HG03439 (cell line): ENCODE measurements around the gene ALPL.

ENCODE experiments used
- ATAC-seq: cut with Tn5 transposase; IDR thresholded peaks from one replicate; pipeline ENCODE4 v1.9.1; 2021; ENCODE audit warnings: mild to moderate bottlenecking, moderate library complexity; ENCODE audit not compliant: unreplicated experiment

The ALPL gene

DNA sequence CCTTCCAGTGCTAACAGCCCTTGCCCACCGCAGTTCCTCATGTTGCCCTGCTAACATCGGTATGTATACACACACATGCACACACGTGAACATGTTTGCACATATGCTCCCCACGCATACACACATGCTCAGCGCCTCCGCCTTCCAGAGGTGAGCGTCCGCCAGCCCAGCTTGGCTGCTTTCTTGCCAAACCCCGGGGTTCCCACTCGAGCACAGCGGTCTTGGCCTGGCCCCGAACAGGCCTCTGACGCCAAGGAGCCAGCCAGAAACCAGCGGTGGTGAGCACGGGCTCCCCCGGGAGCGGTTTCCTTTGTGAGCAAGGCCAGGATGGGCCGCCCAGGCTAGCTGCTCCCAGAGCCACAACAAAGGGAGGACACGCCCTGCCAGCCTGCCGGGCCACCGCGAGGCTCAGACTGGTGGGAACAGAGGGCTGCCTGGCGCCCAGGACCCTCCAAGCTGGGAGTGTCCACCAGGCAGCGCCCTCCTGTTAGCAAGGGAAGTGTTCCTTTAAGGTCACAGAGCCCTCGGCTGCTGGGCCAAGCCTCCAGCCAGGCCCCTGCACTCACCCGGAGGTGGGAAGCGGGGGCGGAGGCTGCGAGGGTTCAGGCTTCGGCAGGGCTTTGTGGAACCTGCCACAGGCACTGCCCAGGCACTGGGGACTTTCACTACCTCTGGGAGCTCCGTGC is 65.4 kb downstream of the ALPL start:
- ATAC-seq: no peak

DNA sequence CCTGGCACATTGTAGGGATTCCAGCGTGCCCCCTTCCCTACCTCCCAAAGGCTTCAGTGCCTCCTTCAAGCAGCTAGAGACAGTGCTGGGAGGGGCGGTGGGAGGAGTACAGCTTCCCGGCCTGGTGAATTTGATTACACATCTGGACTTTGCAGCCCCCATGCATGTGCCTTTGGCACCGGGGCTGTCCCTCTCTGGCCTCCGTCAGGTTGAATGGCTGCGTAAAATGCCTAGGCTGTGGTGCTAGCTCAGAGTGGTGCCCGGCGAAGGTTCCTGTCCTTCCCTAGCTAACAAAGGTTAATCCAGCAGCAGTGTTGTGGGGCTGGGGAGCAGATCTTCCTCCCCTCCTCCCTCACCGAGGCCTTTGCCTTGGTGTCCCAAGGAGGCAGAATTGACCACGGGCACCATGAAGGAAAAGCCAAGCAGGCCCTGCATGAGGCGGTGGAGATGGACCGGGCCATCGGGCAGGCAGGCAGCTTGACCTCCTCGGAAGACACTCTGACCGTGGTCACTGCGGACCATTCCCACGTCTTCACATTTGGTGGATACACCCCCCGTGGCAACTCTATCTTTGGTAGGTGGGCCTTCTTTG is 66.2 kb downstream of the ALPL start:
- ATAC-seq: no peak

DNA sequence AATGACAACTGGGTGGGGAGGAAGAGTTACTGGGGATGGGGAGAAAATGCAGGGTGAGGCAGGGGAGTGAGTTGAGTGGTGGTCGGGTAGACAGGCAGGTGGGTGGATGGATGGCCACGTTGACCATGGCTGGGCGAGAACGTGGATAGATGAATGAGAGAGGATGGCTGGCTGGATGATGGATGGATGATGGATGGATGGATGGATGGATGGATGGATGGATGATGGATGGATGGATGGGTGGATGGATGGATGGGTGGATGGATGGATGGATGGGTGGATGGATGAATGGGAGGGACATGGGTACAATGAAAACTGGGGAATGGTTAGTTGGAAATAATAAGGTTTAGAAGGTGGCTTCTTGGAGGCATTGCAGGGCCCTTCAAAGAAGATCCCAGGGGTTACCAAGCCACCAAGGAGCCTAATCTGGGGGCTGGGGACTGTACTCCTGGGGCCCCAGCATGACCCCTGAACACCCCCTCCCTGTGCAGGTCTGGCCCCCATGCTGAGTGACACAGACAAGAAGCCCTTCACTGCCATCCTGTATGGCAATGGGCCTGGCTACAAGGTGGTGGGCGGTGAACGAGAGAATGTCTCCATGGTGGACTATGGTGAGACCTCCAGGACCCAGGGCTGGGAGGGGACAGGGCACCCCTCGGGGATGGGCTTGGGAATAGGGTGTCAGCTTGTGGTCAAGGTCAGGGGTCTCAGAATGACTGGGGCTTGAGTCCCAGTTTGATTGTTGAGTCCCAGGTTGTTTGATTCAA is 67.0 kb downstream of the ALPL start:
- ATAC-seq: no peak

DNA sequence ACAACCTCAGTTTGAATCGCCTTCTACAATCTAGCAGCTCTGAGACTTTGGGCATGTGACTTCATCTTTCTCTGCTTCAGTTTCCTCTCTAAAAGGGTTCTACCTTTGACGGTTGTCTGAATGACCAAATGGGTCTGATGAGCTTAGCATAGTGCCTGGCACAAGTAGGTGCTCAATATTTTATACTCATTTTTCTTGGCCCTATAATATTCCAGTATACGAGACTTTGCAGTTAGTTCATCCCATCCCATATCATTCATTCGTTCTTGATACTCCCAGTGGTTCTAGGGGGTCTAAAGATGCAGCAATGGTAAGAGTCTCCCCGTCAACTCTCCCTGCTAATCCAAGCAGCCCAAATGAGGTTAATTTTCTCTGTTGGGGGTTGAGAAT is 67.6 kb downstream of the ALPL start:
- ATAC-seq: no peak

DNA sequence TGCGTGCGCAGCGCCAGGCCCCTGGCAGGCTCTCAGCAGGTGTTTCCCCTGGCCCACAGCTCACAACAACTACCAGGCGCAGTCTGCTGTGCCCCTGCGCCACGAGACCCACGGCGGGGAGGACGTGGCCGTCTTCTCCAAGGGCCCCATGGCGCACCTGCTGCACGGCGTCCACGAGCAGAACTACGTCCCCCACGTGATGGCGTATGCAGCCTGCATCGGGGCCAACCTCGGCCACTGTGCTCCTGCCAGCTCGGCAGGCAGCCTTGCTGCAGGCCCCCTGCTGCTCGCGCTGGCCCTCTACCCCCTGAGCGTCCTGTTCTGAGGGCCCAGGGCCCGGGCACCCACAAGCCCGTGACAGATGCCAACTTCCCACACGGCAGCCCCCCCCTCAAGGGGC is 68.1 kb downstream of the ALPL start:
- ATAC-seq: no peak

DNA sequence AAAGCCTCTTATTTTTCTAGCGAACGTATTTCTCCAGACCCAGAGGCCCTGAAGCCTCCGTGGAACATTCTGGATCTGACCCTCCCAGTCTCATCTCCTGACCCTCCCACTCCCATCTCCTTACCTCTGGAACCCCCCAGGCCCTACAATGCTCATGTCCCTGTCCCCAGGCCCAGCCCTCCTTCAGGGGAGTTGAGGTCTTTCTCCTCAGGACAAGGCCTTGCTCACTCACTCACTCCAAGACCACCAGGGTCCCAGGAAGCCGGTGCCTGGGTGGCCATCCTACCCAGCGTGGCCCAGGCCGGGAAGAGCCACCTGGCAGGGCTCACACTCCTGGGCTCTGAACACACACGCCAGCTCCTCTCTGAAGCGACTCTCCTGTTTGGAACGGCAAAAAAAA is 68.7 kb downstream of the ALPL start:
- no peak for ATAC-seq

DNA sequence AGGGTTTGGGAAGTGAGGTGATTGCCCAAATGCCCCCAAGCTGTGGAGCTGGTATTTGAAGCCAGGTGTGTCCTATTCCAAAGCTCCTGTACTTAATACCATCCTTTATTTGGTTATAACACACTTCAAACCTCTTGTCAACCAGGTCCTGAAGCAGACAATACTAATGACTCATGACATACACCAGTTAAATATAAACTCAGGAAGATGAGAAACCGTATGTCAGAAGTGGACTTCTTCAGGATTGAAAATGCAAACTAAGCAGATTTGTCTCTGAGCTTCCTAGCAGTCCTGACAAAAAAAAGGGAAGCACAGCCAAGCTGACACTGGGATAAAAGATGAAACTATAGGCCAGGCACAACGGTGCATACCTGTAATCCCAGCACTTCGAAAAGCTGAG is 70.6 kb downstream of the ALPL start:
- no peak for ATAC-seq

DNA sequence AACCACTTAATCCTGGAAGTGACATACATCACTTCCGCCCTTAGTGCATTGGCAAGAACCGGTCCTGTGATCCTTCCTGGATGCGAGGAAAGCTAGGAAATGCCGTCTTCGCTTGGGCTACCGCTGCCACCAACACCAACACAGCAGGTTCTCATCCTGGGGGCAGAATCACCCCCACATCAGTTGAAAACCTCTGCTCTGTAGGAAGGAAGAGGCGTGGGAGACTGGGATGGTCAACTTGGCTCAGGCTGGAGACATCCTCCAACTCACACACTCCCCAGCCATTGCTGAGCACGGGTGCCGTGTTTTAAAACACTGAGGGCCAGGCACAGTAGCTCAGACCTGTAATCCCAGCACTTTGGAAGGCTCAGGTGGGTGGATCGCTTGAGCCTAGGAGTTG is 74.9 kb downstream of the ALPL start:
- no peak for ATAC-seq

DNA sequence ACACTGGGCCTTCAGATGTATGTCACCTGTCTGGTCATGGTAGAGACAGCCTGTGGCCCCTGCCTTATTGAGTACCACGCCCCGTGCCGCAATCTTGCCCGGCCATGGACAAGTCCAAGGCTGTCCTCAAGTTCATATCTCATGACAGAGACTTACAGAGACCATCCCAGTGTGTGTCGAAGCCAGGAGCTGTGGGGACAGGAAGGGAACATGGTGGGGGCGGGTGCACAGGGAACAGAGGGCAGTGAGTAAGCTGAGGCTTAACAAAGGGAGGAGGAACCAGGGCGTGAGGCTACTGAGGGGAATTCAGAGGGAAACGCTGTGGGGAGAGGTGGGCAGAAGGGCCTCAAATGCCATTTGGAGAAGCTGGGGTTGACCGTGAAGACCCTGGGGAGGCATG is 75.8 kb downstream of the ALPL start:
- ATAC-seq: no peak

DNA sequence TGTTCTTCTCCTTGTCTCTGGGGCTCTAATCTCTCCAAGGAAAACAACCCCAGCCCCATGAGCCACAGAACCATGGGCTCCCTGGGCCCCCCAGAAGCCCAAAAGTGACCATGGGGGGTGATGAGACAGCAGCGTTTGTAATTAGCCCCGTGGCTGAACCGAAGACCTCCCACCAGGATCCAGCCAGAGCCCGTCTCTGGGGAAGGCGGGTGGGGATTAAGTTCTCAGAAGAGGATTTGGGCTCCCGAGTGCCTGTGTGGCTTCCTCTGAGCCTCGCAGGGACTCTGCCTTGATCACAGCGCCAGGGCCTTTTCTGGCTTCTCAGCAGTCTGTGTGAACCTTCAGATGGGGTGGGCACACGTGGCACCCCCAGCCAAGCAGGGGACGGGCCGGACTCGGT is 77.0 kb downstream of the ALPL start:
- ATAC-seq: no peak

DNA sequence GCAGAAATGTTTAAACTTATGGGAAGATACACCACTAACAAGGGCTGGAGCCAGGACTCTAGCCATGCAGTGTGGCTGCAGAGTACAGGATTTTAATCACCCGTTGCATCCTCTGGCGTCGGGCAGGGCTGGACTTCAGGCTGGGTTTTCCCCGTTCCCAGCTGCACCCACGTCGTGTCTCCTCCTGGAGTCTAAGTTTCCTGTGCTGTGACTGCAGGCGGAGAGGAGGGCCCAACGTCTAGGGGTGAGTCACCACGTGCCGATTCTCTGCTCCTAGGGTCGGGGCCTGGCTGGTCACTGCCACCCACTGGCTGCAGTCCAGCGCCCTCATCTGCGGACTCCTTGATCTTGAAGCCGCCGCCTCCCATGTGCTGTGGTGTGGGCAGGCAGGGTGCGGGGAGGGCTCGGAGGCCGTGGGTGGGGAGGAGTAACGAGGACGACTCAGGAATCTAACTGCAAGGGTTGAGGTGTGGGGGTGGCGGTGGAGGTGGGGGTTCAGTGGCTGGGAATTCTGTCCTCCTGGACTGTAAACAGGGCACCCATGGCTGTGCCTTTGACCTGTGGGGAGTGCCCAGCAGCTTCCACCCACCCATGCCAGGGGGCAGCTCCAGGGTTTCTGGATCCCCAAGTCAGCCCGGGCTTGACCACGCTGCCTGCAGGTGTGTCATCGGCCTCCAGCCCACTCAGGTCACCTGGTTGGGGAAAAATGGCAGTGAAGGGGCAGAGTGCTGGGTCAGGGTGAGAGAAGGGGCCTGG is 77.8 kb downstream of the ALPL start:
- ATAC-seq: no peak

DNA sequence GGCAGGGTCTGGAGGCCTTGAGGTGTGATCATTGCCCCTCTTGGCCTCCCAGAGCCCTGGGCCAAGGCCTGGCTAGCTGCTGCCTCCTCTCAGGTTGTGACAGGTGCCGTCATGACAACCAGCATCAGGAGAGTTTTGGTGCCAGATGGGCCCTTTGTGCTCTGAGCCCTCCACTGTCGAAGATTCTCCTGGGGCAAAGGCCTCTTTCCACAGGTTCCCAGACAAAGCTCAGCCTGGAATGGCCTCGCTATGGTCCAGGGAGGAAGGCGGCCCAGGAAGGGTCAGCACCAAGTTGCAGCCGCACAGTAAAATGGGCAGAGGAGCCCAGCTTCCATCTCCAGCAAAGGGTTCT is 78.4 kb downstream of the ALPL start:
- ATAC-seq: no peak

DNA sequence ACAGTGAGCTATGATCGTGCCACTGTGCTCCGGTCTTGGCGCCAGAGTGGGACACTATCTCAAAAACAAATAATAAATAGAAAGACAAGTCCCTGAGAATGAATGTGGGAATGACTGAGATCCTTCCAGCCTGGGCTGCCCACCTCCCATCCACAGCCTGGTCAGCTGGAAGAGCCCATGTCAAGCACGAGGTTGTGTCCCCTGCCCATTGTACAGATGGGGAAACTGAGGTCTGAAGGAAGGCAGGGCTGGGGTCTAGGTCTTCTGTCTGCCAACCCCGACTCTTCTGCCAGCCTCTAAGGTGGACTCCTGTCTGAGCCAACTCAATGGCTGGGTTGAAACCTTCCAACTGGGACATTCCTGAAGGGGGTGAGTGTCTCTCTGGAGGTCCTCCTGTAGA is 80.4 kb downstream of the ALPL start:
- ATAC-seq: no peak

DNA sequence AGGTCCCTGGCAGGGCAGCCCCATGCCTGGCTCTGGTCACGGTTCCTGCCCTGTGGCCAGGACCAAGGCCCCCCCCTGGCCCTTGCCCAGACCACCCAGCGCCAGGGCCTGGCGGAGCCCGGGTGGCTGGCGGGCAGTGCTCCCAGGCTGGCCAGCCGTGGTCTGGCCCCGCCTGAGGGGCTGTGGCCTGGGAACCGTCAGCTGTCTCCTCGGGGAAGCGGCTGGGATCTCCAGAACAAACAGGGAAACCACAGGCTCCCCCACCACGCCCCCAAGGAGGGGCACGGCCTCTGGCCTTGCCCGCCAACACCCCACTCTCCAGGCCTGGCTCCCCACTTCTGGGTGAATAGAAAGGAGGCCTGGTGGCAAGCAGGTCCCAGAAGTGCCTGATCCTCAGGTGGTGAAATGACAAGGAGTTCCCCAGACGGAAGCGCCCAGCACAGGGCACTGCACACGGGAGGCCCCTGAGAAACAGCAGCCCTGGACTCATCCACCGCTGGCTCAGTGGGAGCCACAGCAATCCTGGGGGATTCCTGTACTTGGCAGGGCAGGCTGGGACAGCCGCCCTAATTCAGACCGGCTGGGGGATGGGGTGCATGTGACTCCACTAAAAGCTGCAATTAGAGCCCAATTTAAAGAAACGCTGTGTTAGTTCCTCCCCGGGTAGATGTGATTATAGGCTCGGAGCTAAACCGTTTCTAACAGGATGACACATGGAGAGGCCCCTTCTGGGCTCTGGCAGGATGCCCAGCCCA is 81.1 kb downstream of the ALPL start:
- no peak for ATAC-seq

DNA sequence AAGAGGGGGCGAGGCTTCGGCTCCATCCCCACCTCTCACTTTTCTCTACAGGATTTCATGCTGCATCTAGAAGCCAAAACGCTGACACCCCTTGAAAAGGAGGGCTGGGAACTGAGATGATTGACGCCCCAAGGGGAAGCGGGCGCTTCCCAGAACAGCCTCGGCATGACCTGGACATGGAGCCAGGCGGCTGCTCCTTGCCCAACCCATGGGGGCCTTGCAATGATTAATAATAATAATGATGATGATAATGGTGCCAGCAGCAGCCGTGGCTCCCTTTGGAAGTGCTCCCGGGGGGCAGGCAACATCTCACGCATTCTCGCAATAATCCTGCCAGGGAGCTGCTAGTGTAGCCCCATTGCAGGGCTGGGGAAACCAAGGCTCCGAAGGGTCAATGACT is 81.7 kb downstream of the ALPL start:
- ATAC-seq: no peak

DNA sequence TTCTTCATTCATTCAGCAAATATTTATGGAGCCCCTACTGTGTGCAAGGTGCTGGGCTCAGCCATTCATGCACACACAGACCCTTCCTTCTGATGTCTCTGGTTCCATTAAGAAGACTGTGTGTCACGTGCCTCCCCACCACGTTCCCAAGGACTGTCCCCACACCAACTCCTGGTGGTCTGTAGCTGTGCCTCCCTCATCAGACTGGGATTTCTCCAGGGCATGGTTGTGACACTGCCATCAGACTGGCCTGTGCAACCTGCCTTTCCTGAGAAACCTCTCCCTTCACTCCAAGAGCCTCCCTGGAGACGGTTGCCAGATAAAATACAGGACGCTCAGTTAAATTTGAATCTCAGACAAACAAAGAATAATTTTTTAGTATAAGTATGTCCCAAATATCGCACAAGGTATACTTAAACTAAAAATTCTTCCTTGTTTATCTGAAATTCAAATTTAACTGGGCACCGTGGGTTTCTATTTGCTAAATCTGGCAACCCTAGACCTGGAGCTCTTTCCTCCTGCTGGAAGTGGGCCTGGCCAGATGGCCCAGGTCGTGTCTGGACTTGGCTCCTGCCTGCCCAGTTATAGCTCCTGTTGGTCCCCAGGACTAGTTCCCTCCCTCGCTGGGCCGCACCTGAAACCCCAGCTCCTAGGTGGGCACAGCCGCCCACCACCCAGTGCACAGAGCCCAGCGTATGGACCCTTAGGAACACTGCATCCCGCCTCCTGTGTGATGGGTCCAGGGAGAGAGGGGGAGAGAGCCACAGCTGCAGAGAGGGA is 83.1 kb downstream of the ALPL start:
- ATAC-seq: no peak

DNA sequence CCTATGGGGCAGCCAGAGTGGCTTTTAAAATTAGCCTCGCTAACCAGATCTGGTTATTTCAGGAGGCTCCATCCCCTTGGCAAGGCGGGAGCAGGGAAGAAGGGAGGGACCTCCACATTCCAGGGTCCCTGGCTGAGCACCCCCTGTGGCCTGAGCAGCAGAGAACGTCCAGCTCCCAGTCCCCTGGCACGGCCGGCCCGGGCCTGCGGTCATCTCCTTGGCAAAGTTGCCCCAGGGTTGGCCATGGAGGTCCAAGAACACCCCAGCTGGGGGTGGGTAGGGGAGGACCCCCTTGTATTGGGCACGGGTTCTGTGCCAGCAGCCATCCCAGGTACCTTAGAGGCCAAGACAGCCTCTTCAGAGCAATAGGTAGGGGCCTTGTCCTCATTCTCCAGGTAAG is 84.0 kb downstream of the ALPL start:
- ATAC-seq: no peak

DNA sequence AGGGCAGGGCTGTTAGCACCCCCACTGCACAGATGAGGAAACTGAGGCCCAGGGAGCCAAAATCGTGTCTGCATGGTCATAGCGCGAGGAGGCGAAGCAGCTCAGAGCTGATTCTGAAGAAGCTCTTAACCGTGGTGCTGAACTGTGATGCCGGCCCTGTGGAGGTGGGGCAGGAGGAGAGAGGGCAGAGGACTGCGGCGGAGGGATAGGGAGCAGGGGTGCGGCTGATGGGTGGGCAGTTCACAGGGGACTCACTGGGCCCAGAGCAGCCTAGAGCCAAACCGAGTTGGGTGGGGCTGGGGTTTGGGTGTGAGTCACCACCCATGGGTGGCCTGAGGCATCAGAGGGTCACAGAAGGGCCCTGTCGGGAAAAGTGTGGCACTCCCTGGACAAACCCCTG is 85.3 kb downstream of the ALPL start:
- no peak for ATAC-seq

DNA sequence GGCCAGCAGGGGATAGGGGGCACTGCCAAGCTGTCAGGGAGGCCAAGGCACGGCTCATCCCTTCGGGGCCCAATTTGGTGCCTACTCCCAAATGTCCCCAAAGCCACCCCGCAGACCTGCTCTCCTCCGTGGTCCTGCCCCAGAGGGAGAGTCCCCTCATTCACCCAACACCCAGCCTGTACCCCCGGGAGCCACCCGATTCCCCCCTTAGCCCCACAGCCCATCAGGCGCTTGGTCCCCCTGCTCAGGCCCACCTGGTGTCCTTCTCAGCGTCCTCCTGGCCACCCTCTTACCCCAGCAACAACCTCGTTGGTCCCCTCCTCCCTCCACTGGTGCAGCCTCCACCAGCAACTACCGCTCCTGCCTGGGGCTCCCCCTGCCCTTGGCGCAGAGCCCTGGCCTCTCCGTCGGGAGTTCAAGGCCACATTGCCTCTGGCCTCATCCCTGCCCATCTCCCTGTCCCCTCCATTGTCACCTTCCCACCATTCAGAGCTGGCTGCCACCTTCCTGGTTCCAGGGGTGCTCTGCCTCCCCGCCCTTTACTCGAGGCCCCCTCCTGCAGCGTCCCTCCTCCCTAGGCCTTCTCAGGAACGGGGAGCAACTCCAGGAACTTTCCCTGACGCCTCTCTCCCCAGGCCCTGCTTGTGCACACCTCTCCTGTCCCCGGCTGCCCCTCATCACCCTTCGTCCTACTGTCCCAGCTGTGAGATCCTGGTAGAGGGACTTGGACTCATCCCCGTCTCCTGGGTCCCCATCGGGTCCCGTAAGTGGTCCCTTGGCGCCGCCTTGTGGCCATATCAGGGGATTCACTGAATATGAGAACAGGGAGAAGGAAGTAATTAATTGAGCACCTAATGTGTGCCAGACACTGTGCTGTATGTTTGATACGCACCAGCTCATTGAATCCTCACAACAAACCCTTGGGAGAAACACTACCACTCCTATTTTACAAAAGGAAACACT is 86.0 kb downstream of the ALPL start:
- no peak for ATAC-seq
